Measurements from ENCODE around the gene CRBN. TPM values are rescaled to one million over a fixed set of nuclear protein-coding genes. Genes with fewer than 3 reads are reported as not detected.

CRBN gene
- total RNA-seq, 1 experiment from 2014 or later: 31.2 TPM

DNA sequence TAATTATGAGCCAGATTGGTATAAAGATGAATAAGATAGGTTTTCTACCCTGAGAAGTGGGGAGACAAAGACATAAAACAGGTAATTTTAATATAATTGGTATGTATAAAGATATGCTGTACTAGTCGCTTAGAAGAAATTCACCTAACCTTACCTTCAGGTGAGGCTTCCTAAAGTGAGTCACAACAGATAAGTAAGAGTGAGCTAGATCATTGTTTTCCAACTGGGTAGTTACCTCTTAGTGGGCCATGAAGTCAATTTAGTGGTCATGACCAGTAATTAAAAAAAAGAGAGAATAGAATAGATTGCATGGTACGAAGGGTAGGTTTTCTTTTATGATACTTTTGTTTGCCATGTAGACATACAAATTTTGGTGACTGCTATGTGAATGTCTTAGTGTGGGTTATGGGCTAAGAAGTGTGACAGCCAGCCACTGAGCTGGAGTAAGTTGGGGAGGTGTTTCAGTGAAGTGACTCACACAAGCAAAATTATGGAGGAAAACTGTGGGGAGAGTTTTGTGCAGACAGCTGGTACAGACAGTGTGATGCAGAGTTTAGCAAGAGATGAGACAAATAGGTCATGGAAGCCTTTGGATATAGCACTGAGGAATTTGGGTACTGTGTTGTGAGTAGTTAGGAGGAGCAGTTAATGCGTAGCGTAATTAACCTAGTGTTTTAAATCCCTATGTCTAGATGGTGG is 44.6 kb downstream of the CRBN start:
- Histone ChIP-seq H2AFZ (ENCODE audit: low read length) (no peak overlapping the region), H3K4me1 (ENCODE audit: insufficient read depth, low read length) (no peaks in the 10 kb centered on the region), H4K20me1 (ENCODE audit: low read length) (peaks cover 19% of the 10 kb centered on the region), H3K27me3 (ENCODE audit: low read length) (no peaks in the 10 kb centered on the region), H3K9me2 (replicated peaks; ENCODE audit: low read length) (no peaks in the 10 kb centered on the region), H3K4me2 (ENCODE audit: low read length) (no peak overlapping the region), H3K27ac (ENCODE audit: low read length) (no peak overlapping the region), H3K36me3 (ENCODE audit: low read depth, low read length) (peaks cover 38% of the 10 kb centered on the region), H3K9ac (ENCODE audit: low read length) (no peak overlapping the region), H3K4me3 (ENCODE audit: low read length) (no peak overlapping the region), H3K9me3 (ENCODE audit: low read length) (no peaks in the 10 kb centered on the region), H3F3A (ENCODE audit: low read length, unreplicated experiment) (no peaks in the 10 kb centered on the region), H3K79me2 (ENCODE audit: low read length) (peaks cover 59% of the 10 kb centered on the region)
- ChIA-PET POLR2A (ENCODE audit: unreplicated experiment) (no interaction called here), CTCF (no interaction called here)
- no peak for DNase-seq
- no TSS peak for BruUV-seq (replicated peaks)
- no peak for ATAC-seq
- intact Hi-C loops (cut with micrococcal nuclease): no loop called here
- TF ChIP-seq EZH2 (IDR thresholded peaks at IDR 0.05; ENCODE audit: low read length, unreplicated experiment) (no peak), EZH2phosphoT487 (IDR thresholded peaks at IDR 0.05; ENCODE audit: borderline replicate concordance, low read length) (no peak)
- TF ChIP-seq, protein P1, sequence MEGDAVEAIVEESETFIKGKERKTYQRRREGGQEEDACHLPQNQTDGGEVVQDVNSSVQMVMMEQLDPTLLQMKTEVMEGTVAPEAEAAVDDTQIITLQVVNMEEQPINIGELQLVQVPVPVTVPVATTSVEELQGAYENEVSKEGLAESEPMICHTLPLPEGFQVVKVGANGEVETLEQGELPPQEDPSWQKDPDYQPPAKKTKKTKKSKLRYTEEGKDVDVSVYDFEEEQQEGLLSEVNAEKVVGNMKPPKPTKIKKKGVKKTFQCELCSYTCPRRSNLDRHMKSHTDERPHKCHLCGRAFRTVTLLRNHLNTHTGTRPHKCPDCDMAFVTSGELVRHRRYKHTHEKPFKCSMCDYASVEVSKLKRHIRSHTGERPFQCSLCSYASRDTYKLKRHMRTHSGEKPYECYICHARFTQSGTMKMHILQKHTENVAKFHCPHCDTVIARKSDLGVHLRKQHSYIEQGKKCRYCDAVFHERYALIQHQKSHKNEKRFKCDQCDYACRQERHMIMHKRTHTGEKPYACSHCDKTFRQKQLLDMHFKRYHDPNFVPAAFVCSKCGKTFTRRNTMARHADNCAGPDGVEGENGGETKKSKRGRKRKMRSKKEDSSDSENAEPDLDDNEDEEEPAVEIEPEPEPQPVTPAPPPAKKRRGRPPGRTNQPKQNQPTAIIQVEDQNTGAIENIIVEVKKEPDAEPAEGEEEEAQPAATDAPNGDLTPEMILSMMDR (conservative IDR thresholded peaks at IDR 0.05; ENCODE audit: low read depth, low read length): no peak

DNA sequence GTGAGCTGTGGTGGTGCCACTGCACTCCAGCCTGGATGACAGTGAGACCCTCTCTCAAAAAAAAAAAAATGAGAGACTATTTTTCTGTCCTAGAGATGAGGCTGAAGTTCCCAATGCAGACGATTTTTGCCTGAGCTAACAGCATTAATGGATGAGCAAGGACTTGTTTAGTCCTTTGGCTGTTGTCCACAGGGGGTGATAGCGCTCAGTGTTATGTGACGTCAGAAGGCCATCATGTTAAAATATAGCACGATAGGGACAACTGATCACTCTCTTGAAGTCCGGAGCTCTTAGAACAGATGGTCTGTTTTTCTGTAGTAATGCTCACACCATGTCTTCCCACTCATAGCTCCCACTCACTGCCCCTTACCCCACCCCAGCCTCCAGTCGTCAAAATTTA is 46.0 kb downstream of the CRBN start:
- POLR2A ChIA-PET (ENCODE audit: unreplicated experiment): no interaction called here
- Histone ChIP-seq H3K27ac (ENCODE audit: low read length) (no peak overlapping the region), H3K4me3 (ENCODE audit: low read length) (no peak overlapping the region), H3K27me3 (ENCODE audit: low read length) (no peaks in the 10 kb centered on the region), H4K20me1 (ENCODE audit: low read length) (peaks cover 19% of the 10 kb centered on the region), H3K4me2 (ENCODE audit: low read length) (no peak overlapping the region), H3K9ac (ENCODE audit: low read length) (no peak overlapping the region), H3F3A (ENCODE audit: low read length, unreplicated experiment) (no peaks in the 10 kb centered on the region), H3K79me2 (ENCODE audit: low read length) (peaks cover 73% of the 10 kb centered on the region), H3K9me2 (replicated peaks; ENCODE audit: low read length) (no peaks in the 10 kb centered on the region), H2AFZ (ENCODE audit: low read length) (no peak overlapping the region), H3K36me3 (ENCODE audit: low read depth, low read length) (peaks cover 39% of the 10 kb centered on the region), H3K4me1 (ENCODE audit: insufficient read depth, low read length) (peaks cover 4% of the 10 kb centered on the region; the same call in 1 of the 2 replicates), H3K9me3 (ENCODE audit: low read length) (no peaks in the 10 kb centered on the region)
- intact Hi-C loops (cut with micrococcal nuclease): no loop called here
- TF ChIP-seq EZH2 (IDR thresholded peaks at IDR 0.05; ENCODE audit: low read length, unreplicated experiment): no peak
- no peak for TF ChIP-seq EZH2phosphoT487 (IDR thresholded peaks at IDR 0.05; ENCODE audit: borderline replicate concordance, low read length)
- TF ChIP-seq, protein P1 (conservative IDR thresholded peaks at IDR 0.05; ENCODE audit: low read depth, low read length): no peak
- ATAC-seq: no peak
- CTCF ChIA-PET: no interaction called here
- no peak for DNase-seq
- no TSS peak for BruUV-seq (replicated peaks)

DNA sequence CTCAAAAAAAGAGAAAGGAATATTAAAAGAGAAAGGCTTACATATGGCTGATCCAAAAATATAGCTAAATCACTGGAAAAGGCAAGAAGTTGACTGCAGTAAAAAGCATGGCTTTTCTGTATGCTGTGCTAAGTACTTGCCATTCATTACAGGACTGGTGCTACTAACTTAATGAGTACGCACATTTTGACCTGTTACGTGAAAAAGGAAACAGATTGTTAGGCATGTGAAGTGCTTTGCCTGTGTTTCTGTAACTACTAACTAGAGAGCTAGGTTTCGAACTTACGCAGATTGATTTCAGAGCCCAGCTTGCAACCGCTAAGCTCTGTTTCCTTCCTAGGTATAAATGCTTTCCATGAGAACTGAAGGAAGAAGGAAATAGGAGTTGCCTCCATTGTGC is 49.9 kb downstream of the CRBN start:
- H3K4me1 ChIP-seq (ENCODE audit: insufficient read depth, low read length): peaks cover 19% of the 10 kb centered on the region
- H3K27ac ChIP-seq (ENCODE audit: low read length): no peak overlapping the region
- H3K36me3 ChIP-seq (ENCODE audit: low read depth, low read length): peaks cover 29% of the 10 kb centered on the region
- H3K27me3 ChIP-seq (ENCODE audit: low read length): no peaks in the 10 kb centered on the region
- H3K4me2 ChIP-seq (ENCODE audit: low read length): peak overlapping the region; percentile 4; the same call in 1 of the 2 replicates
- H3K4me3 ChIP-seq (ENCODE audit: low read length): no peak overlapping the region
- intact Hi-C loops (cut with micrococcal nuclease): loop anchor here (10.0 kb wide), 1 partner anchor 1165 kb away; no protein-coding TSS in a partner anchor
- no peaks in the 10 kb centered on the region for H3K9me3 ChIP-seq (ENCODE audit: low read length)
- no TSS peak for BruUV-seq (replicated peaks)
- ATAC-seq (no peak), DNase-seq (no peak)
- peaks cover 64% of the 10 kb centered on the region for H3K79me2 ChIP-seq (ENCODE audit: low read length)
- no peak for TF ChIP-seq EZH2 (IDR thresholded peaks at IDR 0.05; ENCODE audit: low read length, unreplicated experiment)
- TF ChIP-seq, protein P1 (conservative IDR thresholded peaks at IDR 0.05; ENCODE audit: low read depth, low read length): no peak
- no peak for TF ChIP-seq EZH2phosphoT487 (IDR thresholded peaks at IDR 0.05; ENCODE audit: borderline replicate concordance, low read length)
- ChIA-PET CTCF (no interaction called here), POLR2A (ENCODE audit: unreplicated experiment) (no interaction called here)
- peaks cover 12% of the 10 kb centered on the region; the same call in 1 of the 2 replicates for H4K20me1 ChIP-seq (ENCODE audit: low read length)
- no peak overlapping the region for H3K9ac ChIP-seq (ENCODE audit: low read length)
- no peaks in the 10 kb centered on the region for H3F3A ChIP-seq (ENCODE audit: low read length, unreplicated experiment)
- H2AFZ ChIP-seq (ENCODE audit: low read length): no peak overlapping the region
- no peaks in the 10 kb centered on the region for H3K9me2 ChIP-seq (replicated peaks; ENCODE audit: low read length)
